Measurements from ENCODE around the gene BAZ2A. TPM values are rescaled to one million over a fixed set of nuclear protein-coding genes. Genes with fewer than 3 reads are reported as not detected.

The BAZ2A gene
- polyA plus RNA-seq, 1 donor (not counting 4 experiments of a cell fraction or from before 2014, with no cell fraction given): 55.7 TPM

DNA sequence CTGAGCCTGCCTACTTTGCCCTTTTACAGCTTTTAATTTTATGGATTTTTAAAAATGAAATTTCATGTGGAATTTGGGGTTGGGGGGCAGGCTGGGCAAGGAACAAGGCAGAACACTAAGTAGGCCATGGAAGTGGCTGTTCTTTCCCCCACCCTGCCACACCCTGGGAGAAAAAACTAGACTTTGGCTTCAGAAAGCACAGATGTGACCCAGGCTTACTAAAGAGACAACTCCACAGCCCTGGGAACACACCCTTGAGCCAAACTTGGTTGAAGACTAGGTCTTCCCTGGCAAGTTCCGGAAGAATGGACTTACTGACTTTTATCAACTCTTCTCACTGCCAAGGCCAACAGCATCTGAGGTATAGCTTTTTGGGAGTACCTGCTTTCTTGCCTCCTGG, 40.3 kb downstream of the BAZ2A start:
- TF ChIP-seq, protein P1, sequence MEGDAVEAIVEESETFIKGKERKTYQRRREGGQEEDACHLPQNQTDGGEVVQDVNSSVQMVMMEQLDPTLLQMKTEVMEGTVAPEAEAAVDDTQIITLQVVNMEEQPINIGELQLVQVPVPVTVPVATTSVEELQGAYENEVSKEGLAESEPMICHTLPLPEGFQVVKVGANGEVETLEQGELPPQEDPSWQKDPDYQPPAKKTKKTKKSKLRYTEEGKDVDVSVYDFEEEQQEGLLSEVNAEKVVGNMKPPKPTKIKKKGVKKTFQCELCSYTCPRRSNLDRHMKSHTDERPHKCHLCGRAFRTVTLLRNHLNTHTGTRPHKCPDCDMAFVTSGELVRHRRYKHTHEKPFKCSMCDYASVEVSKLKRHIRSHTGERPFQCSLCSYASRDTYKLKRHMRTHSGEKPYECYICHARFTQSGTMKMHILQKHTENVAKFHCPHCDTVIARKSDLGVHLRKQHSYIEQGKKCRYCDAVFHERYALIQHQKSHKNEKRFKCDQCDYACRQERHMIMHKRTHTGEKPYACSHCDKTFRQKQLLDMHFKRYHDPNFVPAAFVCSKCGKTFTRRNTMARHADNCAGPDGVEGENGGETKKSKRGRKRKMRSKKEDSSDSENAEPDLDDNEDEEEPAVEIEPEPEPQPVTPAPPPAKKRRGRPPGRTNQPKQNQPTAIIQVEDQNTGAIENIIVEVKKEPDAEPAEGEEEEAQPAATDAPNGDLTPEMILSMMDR (optimal IDR thresholded peaks at IDR 0.05 in 1 of 3, IDR thresholded peaks at IDR 0.05 in 1 of 3, conservative IDR thresholded peaks at IDR 0.05 in 1 of 3; ENCODE audit: extremely low read depth in 1 of 3, insufficient read depth in 2 of 3, low read length in 3 of 3): no peak
- no peak for TF ChIP-seq EZH2 (IDR thresholded peaks at IDR 0.05; ENCODE audit: low read length)
- H3K27ac ChIP-seq (ENCODE audit: control insufficient read depth, insufficient read depth, low read length): no peak overlapping the region

DNA sequence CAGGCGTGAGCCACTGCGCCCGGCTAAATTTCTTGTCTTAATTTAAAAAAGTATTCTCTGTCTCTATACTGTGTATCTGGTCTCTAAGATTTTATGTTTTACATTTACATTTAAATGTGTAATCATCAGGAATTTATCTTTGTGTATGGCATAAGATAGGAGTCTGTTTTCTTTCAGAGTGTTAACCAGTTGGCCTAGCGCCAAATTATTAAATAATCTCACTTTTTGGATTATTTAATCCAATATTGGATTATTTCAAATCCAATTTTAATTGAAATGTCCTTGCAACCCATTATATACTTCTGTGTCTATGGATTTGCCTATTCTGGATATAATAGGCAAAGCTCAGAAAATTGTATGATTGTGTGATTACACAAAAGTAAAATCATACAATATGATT, 45.0 kb downstream of the BAZ2A start:
- FAIRE-seq: no peak
- dilution Hi-C loops (cut with MboI; ENCODE audit: extremely low pct_ligation_motif_present, low sequenced_read_pairs): no loop called here
- TF ChIP-seq, protein P1 (optimal IDR thresholded peaks at IDR 0.05 in 1 of 3, IDR thresholded peaks at IDR 0.05 in 1 of 3, conservative IDR thresholded peaks at IDR 0.05 in 1 of 3; ENCODE audit: extremely low read depth in 1 of 3, insufficient read depth in 2 of 3, low read length in 3 of 3): no peak
- no peak for TF ChIP-seq EZH2 (IDR thresholded peaks at IDR 0.05; ENCODE audit: low read length)
- Histone ChIP-seq H3K9me3 (ENCODE audit: control insufficient read depth, low read depth, low read length) (no peaks in the 10 kb centered on the region), H3K36me3 (ENCODE audit: control insufficient read depth in 2 of 2, extremely low read depth in 1 of 2, insufficient read depth in 2 of 2, low read length in 2 of 2) (peaks cover 31 to 48% of the 10 kb centered on the region in 2 experiments), H3K27me3 (ENCODE audit: control insufficient read depth, extremely low read depth, insufficient read depth, low read length) (no peaks in the 10 kb centered on the region), H3K9ac (ENCODE audit: control insufficient read depth, extremely low read depth, insufficient read depth, low read length) (no peak overlapping the region), H3K79me2 (ENCODE audit: control insufficient read depth, insufficient read depth, low read length) (no peaks in the 10 kb centered on the region), H3K4me1 (ENCODE audit: control insufficient read depth, extremely low read depth, insufficient read depth, low read length) (peaks cover 29% of the 10 kb centered on the region), H4K20me1 (ENCODE audit: control insufficient read depth, extremely low read depth, insufficient read depth, low read length) (no peaks in the 10 kb centered on the region), H3K9me1 (ENCODE audit: control insufficient read depth, extremely low read depth, insufficient read depth, low read length) (no peaks in the 10 kb centered on the region), H3K27ac (ENCODE audit: control insufficient read depth, insufficient read depth, low read length) (no peak overlapping the region), H2AFZ (ENCODE audit: control insufficient read depth, low read length) (no peak overlapping the region), H3K4me2 (ENCODE audit: control insufficient read depth, extremely low read depth, insufficient read depth, low read depth, low read length) (no peak overlapping the region), H3K4me3 (ENCODE audit: control insufficient read depth in 2 of 3, extremely low read depth in 1 of 3, insufficient read depth in 2 of 3, low read depth in 1 of 3, low read length in 3 of 3) (no peak overlapping the region)
- no peak for DNase-seq (ENCODE audit: low read depth, low spot score)

More for the DNA sequence above, 40.3 kb downstream of the BAZ2A start:
- H3K79me2 ChIP-seq (ENCODE audit: control insufficient read depth, insufficient read depth, low read length): no peaks in the 10 kb centered on the region
- no peak overlapping the region for H3K4me3 ChIP-seq (ENCODE audit: control insufficient read depth in 2 of 3, extremely low read depth in 1 of 3, insufficient read depth in 2 of 3, low read depth in 1 of 3, low read length in 3 of 3)
- no peaks in the 10 kb centered on the region for H4K20me1 ChIP-seq (ENCODE audit: control insufficient read depth, extremely low read depth, insufficient read depth, low read length)
- dilution Hi-C loops (cut with MboI; ENCODE audit: extremely low pct_ligation_motif_present, low sequenced_read_pairs): no loop called here
- no peak overlapping the region for H3K9ac ChIP-seq (ENCODE audit: control insufficient read depth, extremely low read depth, insufficient read depth, low read length)
- no peak overlapping the region for H2AFZ ChIP-seq (ENCODE audit: control insufficient read depth, low read length)
- no peaks in the 10 kb centered on the region for H3K27me3 ChIP-seq (ENCODE audit: control insufficient read depth, extremely low read depth, insufficient read depth, low read length)
- FAIRE-seq (no peak), DNase-seq (ENCODE audit: low read depth, low spot score) (no peak)
- H3K4me2 ChIP-seq (ENCODE audit: control insufficient read depth, extremely low read depth, insufficient read depth, low read depth, low read length): no peak overlapping the region
- H3K4me1 ChIP-seq (ENCODE audit: control insufficient read depth, extremely low read depth, insufficient read depth, low read length): peaks cover 8% of the 10 kb centered on the region
- H3K9me3 ChIP-seq (ENCODE audit: control insufficient read depth, low read depth, low read length): no peaks in the 10 kb centered on the region
- no peaks in the 10 kb centered on the region for H3K9me1 ChIP-seq (ENCODE audit: control insufficient read depth, extremely low read depth, insufficient read depth, low read length)
- peaks cover 34 to 39% of the 10 kb centered on the region in 2 experiments for H3K36me3 ChIP-seq (ENCODE audit: control insufficient read depth in 2 of 2, extremely low read depth in 1 of 2, insufficient read depth in 2 of 2, low read length in 2 of 2)
